Measurements from ENCODE around the gene COL28A1. TPM values are rescaled to one million over a fixed set of nuclear protein-coding genes. Genes with fewer than 3 reads are reported as not detected.

The COL28A1 gene
- polyA plus RNA-seq, 6 donors from 2014 or later, result not detected

DNA sequence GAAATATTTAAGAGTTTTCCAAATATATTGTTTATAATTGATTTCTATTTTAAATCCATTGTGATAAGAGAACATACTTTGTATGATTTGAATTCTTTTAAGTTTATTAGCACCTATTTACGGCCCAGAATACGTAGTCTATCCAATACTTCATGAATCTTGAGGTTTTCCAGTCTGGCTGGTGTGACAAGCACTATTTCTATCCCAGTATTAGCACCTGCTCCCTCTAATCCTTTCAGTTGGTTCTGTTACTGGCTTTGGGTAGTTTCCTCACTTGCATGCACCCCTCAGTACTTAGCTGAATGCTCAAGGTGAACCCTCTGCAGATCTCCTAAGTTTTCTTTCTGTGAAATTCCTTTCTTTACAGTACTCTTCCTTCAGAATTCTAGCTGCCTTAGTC, 186.5 kb downstream of the COL28A1 start:
- DNase-seq (no peak), ATAC-seq (ENCODE audit: low read depth in 2 of 2) (no peak)
- H3K36me3 Mint-ChIP-seq, result peaks cover 0 to 16% of the 10 kb centered on the region in 2 donors
- no peak overlapping the region for H3K4me3 Mint-ChIP-seq
- H3K9me3 Mint-ChIP-seq, result peaks cover 0 to 8% (median 2%) of the 10 kb centered on the region in 7 donors
- H3K27me3 Mint-ChIP-seq, result peaks cover 33 to 56% (median 37%) of the 10 kb centered on the region in 3 donors
- no peaks in the 10 kb centered on the region for H3K4me1 Mint-ChIP-seq
- no peak overlapping the region for H3K27ac Mint-ChIP-seq

DNA sequence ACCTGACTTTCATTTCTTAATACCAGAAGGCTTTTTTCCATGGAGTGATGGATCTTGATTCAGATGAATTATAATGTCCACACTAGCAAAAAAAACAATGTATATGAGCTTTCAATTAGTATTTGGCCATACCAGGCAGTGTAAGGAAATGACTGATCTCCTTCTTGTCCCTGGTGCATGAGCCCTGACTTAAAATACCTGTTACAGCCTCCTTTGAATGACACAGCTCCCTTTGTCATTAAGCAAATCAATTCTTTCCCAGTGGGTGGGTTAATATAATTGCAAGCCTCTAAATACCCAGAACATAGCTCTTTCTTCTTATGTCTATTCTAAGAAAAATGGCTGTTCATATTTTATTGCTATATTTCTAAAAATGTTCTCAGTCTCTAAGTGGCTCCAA, 188.6 kb downstream of the COL28A1 start:
- H3K4me3 Mint-ChIP-seq, result no peak overlapping the region
- ATAC-seq (ENCODE audit: low read depth in 2 of 2) (no peak), DNase-seq (no peak)
- no peak overlapping the region for H3K27ac Mint-ChIP-seq
- H3K36me3 Mint-ChIP-seq, result peaks cover 0 to 3% of the 10 kb centered on the region in 2 donors
- no peaks in the 10 kb centered on the region for H3K4me1 Mint-ChIP-seq
- peaks cover 18 to 41% (median 25%) of the 10 kb centered on the region in 3 donors for H3K27me3 Mint-ChIP-seq
- H3K9me3 Mint-ChIP-seq, result peaks cover 0 to 5% (median 2%) of the 10 kb centered on the region in 7 donors

DNA sequence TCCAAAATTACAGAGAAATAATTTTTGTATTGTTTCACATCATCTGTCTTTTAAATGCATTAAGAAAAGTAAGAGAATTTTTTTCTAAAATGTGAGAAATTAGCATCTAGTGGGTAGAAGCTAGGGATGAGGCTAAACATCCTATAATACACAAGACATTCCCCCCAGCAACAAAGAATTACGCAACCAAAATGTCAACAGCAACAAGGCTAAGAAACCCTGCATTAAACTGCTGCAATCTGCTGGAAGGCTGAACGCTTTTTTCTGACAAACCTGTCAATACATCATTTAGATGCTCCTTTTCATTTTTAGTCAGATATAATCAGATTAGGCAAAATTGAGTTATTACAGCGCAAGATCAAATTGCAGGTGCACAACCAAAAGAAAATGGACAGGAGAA, 191.1 kb downstream of the COL28A1 start:
- no peak overlapping the region for H3K4me3 Mint-ChIP-seq
- H3K27me3 Mint-ChIP-seq, result peaks cover 13 to 31% (median 21%) of the 10 kb centered on the region in 3 donors

DNA sequence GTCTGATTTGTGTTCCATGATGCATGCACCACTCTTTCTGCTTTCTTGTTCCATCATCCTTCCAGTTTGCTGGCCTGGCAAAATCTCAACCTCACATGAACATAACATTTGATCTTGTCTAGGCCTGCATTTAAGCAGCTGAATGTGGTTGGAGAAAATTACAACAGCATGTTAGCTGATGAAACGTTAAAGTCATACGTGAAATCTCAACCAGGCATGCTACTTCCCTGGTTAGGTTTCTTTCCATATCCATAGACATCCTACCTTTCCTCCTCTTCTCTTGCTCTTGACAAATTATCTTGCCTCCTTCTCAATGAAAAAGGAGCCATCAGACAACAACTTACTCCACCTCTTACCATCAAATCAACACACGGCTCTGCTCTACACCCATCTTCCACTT, 199.8 kb downstream of the COL28A1 start:
- H3K4me3 Mint-ChIP-seq, result no peak overlapping the region
- H3K27ac Mint-ChIP-seq, result no peak overlapping the region
- H3K36me3 Mint-ChIP-seq, result peaks cover 0 to 5% of the 10 kb centered on the region in 2 donors
- ATAC-seq (ENCODE audit: low read depth in 2 of 2) (no peak), DNase-seq (no peak)
- H3K4me1 Mint-ChIP-seq, result no peaks in the 10 kb centered on the region
- H3K27me3 Mint-ChIP-seq, result peaks cover 0 to 12% (median 0%) of the 10 kb centered on the region in 3 donors
- peaks cover 0 to 2% (median 0%) of the 10 kb centered on the region in 7 donors for H3K9me3 Mint-ChIP-seq

More for the DNA sequence above, 191.1 kb downstream of the COL28A1 start:
- ATAC-seq (ENCODE audit: low read depth in 2 of 2) (no peak), DNase-seq (no peak)
- Mint-ChIP-seq H3K36me3 (no peaks in the 10 kb centered on the region), H3K4me1 (no peaks in the 10 kb centered on the region), H3K9me3 (peaks cover 0 to 2% (median 0%) of the 10 kb centered on the region in 7 donors), H3K27ac (no peak overlapping the region)

DNA sequence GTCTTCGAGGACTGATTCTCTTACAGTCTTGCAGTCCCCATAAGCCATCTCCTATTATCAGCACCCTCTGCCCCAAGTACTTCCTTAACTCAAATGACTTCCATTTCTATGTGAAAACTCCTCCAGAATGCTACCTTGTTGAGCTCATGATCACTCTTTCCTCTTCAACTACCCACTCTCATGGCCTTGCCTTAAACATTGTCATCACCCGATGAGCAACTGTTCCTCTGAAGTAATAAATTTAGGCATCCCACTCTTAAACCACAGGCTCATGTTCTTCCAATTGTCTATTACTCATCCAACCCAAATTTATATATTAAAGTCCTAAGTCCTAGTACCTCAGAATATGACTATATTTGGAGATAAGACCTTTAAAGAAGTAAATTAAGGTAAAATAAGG, 200.5 kb downstream of the COL28A1 start:
- peaks cover 0 to 19% (median 6%) of the 10 kb centered on the region in 3 donors for H3K27me3 Mint-ChIP-seq

DNA sequence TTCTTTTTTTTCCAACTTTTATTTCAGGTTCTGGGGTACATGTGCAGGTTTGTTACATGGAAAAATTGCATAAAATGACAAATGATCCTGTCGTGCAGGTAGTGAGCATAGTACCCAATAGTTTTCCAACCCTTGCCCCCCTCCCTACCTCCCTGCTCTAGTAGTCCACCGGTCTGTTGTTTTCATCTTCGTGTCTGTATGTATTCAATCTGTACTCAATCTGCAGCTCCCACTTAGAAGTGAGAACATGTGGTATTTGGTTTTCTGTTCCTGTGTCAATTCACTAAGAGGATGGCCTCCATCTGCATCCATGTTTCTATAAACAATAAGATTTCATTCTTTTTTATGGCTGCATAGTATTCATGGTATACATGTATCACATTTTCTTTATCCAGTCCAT, 202.1 kb downstream of the COL28A1 start:
- Mint-ChIP-seq H3K4me3 (no peak overlapping the region), H3K36me3 (peaks cover 0 to 5% of the 10 kb centered on the region in 2 donors), H3K27ac (no peak overlapping the region), H3K27me3 (peaks cover 0 to 25% (median 9%) of the 10 kb centered on the region in 3 donors), H3K4me1 (no peaks in the 10 kb centered on the region), H3K9me3 (peaks cover 0 to 2% (median 0%) of the 10 kb centered on the region in 7 donors)
- ATAC-seq (ENCODE audit: low read depth in 2 of 2) (no peak), DNase-seq (no peak)

More for the DNA sequence above, 200.5 kb downstream of the COL28A1 start:
- peak overlapping the region in 1 of 6 donors; percentile 4 for H3K27ac Mint-ChIP-seq
- ATAC-seq (ENCODE audit: low read depth in 2 of 2) (no peak), DNase-seq (no peak)
- H3K4me1 Mint-ChIP-seq, result no peaks in the 10 kb centered on the region
- peaks cover 0 to 2% (median 0%) of the 10 kb centered on the region in 7 donors for H3K9me3 Mint-ChIP-seq
- no peak overlapping the region for H3K4me3 Mint-ChIP-seq
- H3K36me3 Mint-ChIP-seq, result peaks cover 0 to 5% of the 10 kb centered on the region in 2 donors

DNA sequence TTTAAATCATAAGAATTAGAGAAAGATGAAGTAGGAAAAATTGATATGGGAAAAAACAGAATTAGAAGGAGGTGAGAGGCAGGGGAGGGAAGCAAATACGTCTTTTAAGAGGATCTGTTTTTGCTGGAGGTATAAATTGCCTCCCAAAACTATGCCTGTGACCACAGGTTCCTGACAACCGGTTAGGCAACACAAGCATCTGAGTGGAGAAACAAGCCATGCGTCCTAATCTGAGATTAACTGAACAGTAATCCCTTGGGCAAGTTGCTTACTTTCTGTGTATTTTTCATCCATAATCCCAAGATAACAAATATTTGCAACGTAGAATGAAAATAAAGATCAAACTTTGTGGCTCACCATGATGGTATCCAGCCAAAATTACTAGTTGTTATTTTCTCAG, 204.2 kb downstream of the COL28A1 start:
- H3K9me3 Mint-ChIP-seq, result peaks cover 0 to 2% (median 0%) of the 10 kb centered on the region in 7 donors
- DNase-seq (no peak), ATAC-seq (ENCODE audit: low read depth in 2 of 2) (no peak)
- no peak overlapping the region for H3K27ac Mint-ChIP-seq
- peaks cover 0 to 25% (median 9%) of the 10 kb centered on the region in 3 donors for H3K27me3 Mint-ChIP-seq
- H3K4me3 Mint-ChIP-seq, result no peak overlapping the region
- H3K4me1 Mint-ChIP-seq, result no peaks in the 10 kb centered on the region
- peaks cover 0 to 5% of the 10 kb centered on the region in 2 donors for H3K36me3 Mint-ChIP-seq

DNA sequence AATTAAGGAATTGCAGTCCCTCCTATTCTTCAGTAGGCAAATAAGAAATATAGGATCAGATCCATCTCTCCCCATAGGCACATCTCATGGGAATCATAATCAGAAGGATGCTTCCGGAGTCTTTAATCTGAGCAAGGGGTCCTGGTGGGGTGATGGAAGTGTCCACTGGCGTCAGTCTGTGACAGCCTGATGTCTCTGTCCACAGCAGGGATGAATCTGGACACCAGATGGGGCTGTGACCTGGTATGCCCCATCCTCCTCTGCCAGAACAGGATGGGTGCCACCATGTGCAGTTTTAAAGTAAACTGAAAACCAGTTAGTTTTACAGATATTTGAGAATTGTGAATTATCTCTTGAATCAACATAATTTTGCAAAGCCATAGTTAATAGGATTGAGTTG, 204.7 kb downstream of the COL28A1 start:
- Mint-ChIP-seq H3K36me3 (peaks cover 0 to 2% of the 10 kb centered on the region in 2 donors), H3K27me3 (peaks cover 0 to 25% (median 9%) of the 10 kb centered on the region in 3 donors), H3K4me1 (no peaks in the 10 kb centered on the region), H3K4me3 (no peak overlapping the region), H3K27ac (no peak overlapping the region), H3K9me3 (peaks cover 0 to under 1% (median 0%) of the 10 kb centered on the region in 7 donors)
- ATAC-seq (ENCODE audit: low read depth in 2 of 2) (no peak), DNase-seq (no peak)

DNA sequence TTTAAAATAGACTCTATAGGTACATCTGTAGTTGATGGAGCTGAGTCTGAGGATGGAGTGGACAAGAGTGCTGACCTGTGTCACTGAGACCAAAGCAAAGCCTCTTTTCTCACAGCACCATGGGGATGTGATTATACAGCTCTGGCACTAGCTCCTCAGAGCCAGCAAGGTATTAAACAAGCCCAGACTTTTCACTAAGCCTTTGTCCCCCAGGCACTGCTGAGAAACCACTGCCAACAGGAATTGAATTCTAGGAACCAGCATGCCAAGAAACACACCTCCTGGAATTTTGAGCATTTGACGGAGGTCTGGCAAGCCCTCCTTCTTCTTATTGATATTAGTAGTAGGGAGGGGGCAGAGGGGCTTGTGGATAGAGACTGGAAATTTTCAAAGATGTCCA, 206.3 kb downstream of the COL28A1 start:
- Mint-ChIP-seq H3K36me3 (no peaks in the 10 kb centered on the region), H3K9me3 (no peaks in the 10 kb centered on the region)

DNA sequence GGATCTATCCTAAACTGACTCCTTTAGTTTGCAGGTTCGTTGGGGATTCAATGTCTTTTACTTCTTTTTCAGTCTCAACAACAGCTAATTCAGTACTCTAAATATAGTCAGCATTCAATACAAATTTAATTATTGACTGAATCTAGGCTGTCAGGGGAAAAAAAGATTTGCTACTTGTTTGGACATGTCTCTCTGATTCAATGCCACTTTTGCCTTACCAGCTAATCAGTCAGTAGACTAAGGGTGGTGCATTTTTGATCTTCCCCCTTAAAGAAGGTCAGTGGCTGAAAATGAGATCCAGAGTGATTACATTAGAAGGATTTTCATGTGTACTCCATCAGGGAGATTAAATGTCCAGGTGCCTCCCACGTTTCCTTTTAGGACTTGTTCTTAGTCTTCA, 208.2 kb downstream of the COL28A1 start:
- ATAC-seq (ENCODE audit: low read depth in 2 of 2) (no peak), DNase-seq (no peak)
- Mint-ChIP-seq H3K4me1 (peaks cover 6 to 20% (median 16%) of the 10 kb centered on the region in 3 donors), H3K9me3 (peaks cover 0 to 2% (median 0%) of the 10 kb centered on the region in 7 donors), H3K36me3 (no peaks in the 10 kb centered on the region), H3K27ac (no peak overlapping the region), H3K27me3 (peaks cover 4 to 32% (median 29%) of the 10 kb centered on the region in 3 donors), H3K4me3 (no peak overlapping the region)

More for the DNA sequence above, 206.3 kb downstream of the COL28A1 start:
- peaks cover 4 to 37% (median 18%) of the 10 kb centered on the region in 3 donors for H3K27me3 Mint-ChIP-seq
- peaks cover 0 to 2% (median 0%) of the 10 kb centered on the region in 3 donors for H3K4me1 Mint-ChIP-seq
- ATAC-seq (ENCODE audit: low read depth in 2 of 2) (no peak), DNase-seq (no peak)
- H3K27ac Mint-ChIP-seq, result no peak overlapping the region
- H3K4me3 Mint-ChIP-seq, result no peak overlapping the region

DNA sequence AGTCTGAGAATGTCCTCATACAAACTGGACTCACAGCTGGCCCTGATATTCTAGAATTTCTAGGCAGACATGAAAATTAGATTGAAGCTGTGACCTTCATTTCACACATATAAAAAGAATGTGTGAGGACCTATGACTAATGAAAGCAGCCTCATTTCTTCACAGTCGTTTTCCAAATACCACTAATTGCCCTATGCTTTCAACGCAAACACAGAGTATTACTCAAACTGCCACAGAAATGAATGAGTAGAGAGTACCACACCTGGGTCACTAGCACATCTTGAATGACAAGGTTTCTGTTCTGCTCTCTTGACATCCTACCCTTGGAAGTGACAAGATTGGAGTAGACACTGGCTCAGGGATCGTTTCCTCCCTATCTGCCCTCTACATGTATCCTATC, 211.0 kb downstream of the COL28A1 start:
- Mint-ChIP-seq H3K4me1 (peaks cover 18 to 33% (median 31%) of the 10 kb centered on the region in 3 donors), H3K4me3 (no peak overlapping the region), H3K27me3 (peaks cover 4 to 20% (median 13%) of the 10 kb centered on the region in 3 donors), H3K27ac (no peak overlapping the region), H3K9me3 (peaks cover 0 to 2% (median 0%) of the 10 kb centered on the region in 7 donors), H3K36me3 (no peaks in the 10 kb centered on the region)
- ATAC-seq (ENCODE audit: low read depth in 2 of 2) (no peak), DNase-seq (no peak)

DNA sequence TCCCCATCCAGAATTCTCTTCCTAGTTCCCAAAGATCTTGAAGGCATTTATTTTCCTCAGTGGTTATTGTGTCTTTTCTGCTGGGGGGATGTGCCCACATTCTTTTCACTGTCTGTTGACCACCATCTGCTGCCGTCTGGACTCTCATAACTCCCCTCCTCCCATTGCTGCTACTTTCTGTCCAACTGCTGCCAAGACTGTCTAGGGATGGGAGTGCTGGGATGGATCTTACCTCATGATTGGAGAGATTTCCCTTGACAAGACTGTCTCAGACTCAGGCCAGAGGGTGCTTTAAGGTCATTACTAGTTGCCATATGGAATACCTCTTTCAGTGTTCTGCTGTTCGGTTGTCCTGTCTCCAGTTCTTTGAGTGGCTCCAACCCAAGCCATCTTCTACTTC, 211.8 kb downstream of the COL28A1 start:
- H3K36me3 Mint-ChIP-seq, result no peaks in the 10 kb centered on the region
- DNase-seq (no peak), ATAC-seq (ENCODE audit: low read depth in 2 of 2) (no peak)
- peak overlapping the region in 2 of 8 donors; percentile 4 to 59 for H3K4me3 Mint-ChIP-seq
- H3K27ac Mint-ChIP-seq, result peak overlapping the region in 2 of 6 donors; percentile 45 to 51
- H3K9me3 Mint-ChIP-seq, result peaks cover 0 to 2% (median 0%) of the 10 kb centered on the region in 7 donors
- H3K27me3 Mint-ChIP-seq, result peaks cover 4 to 20% (median 12%) of the 10 kb centered on the region in 3 donors
- peaks cover 18 to 33% (median 31%) of the 10 kb centered on the region in 3 donors for H3K4me1 Mint-ChIP-seq

DNA sequence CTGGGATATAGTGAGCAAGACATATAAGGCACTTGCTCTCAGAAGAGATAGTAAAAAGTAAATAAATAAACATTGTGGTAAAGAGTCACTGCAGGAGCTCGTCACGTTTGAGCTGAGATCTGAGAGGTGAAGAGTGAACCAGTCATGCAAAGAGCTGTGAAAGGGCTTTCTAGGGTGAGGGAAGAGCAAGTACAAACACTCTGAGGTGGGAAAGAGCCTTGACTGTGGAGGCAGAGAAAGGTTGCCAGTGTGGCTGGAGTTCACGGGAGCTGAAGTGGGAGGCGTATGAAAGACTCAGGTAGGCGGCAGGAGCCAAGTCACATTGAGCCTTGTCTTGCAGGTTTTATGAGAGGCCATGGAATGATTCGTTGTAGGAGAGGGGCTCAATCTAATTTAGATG, 212.3 kb downstream of the COL28A1 start:
- DNase-seq (no peak), ATAC-seq (ENCODE audit: low read depth in 2 of 2) (peak; percentile 54 to 61)
- Mint-ChIP-seq H3K4me3 (no peak overlapping the region), H3K27ac (peak overlapping the region in 2 of 6 donors; percentile 5 to 10), H3K36me3 (no peaks in the 10 kb centered on the region), H3K4me1 (peaks cover 18 to 33% (median 31%) of the 10 kb centered on the region in 3 donors), H3K27me3 (peaks cover 4 to 20% (median 12%) of the 10 kb centered on the region in 3 donors), H3K9me3 (peaks cover 0 to 2% (median 0%) of the 10 kb centered on the region in 7 donors)

DNA sequence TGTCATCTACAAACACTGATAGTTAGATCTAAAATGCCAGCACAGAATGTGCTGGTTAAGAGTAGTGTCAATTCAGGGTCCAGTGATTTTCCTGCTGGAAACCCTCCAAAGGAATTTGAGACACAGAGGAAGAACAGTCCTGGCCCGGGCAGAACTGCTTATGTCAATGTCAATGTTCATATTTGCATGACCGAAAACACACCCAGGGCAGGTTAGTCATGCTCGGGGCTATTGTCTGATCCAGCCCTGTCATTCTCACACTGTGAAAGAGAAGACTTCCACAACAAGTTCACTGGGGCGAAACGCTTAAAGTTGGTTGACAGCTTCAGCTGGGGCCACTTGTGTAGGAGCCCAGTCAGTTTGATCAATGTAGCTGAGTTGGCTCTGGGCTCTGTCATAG, 214.0 kb downstream of the COL28A1 start:
- H3K4me1 Mint-ChIP-seq, result peaks cover 18 to 33% (median 31%) of the 10 kb centered on the region in 3 donors
- peaks cover 4 to 26% (median 12%) of the 10 kb centered on the region in 3 donors for H3K27me3 Mint-ChIP-seq
- peak; percentile 93 to 94 for ATAC-seq (ENCODE audit: low read depth in 2 of 2)
- no peaks in the 10 kb centered on the region for H3K36me3 Mint-ChIP-seq
- peak; percentile 35 for DNase-seq
- peaks cover 0 to 2% (median 0%) of the 10 kb centered on the region in 7 donors for H3K9me3 Mint-ChIP-seq
- peak overlapping the region in 2 of 8 donors; percentile 1 to 6 for H3K4me3 Mint-ChIP-seq
- peak overlapping the region in 2 of 6 donors; percentile 84 to 96 for H3K27ac Mint-ChIP-seq
